HepG2 (cell line): ENCODE measurements around the gene SAYSD1. TPM values are rescaled to one million over a fixed set of nuclear protein-coding genes. Genes with fewer than 3 reads are reported as not detected.

ENCODE experiments used
- AGO2 ChIP-seq: fragments of 200-400 bp; formaldehyde crosslinking; optimal IDR thresholded peaks from 2 replicates; pipeline ENCODE3; 2017; ENCODE audit warnings: mild to moderate bottlenecking, low read depth, low read length, moderate library complexity
- ATRX ChIP-seq: sonication (generic); formaldehyde crosslinking; IDR thresholded peaks from 2 replicates; pipeline ENCODE4 v1.4.0; 2020; ENCODE audit warnings: missing genetic modification reagents, borderline replicate concordance
- CAMTA2 ChIP-seq: sonication (generic); formaldehyde crosslinking; IDR thresholded peaks from 2 replicates; pipeline ENCODE4 v1.4.0; 2020; ENCODE audit warnings: mild to moderate bottlenecking, missing genetic modification reagents, borderline replicate concordance
- CEBPG ChIP-seq: IDR thresholded peaks from 2 replicates; pipeline ENCODE4 v1.6.1; 2016
- NR3C1 ChIP-seq: sonication (generic); formaldehyde crosslinking; IDR thresholded peaks from 2 replicates; pipeline ENCODE4 v1.4.0; 2020; ENCODE audit warnings: missing genetic modification reagents
- RAD51 ChIP-seq: fragments of 450-650 bp; IDR thresholded peaks from 2 replicates; pipeline ENCODE4 v1.6.1; 2016; ENCODE audit warnings: borderline replicate concordance
- RARA ChIP-seq: IDR thresholded peaks from 2 replicates; pipeline ENCODE4 v1.6.1; 2016; ENCODE audit warnings: missing genetic modification reagents, missing compliant biosample characterization
- RBFOX2 ChIP-seq: fragments of 200-400 bp; formaldehyde crosslinking; IDR thresholded peaks from 2 replicates; pipeline ENCODE4 v1.6.1; 2017; ENCODE audit warnings: low read depth, mild to moderate bottlenecking, low read length
- SOX5 ChIP-seq: IDR thresholded peaks from 2 replicates; pipeline ENCODE4 v1.6.1; 2016; ENCODE audit warnings: borderline replicate concordance
- SP1 ChIP-seq, 2 experiments: fragments of 450-650 bp in 1 of 2; sonication (generic) in 1 of 2; formaldehyde crosslinking in 1 of 2; IDR thresholded peaks; 2 replicates each; pipeline versions ENCODE4 v1.4.0 to v1.6.1; 2016 to 2020; ENCODE audit warnings: missing genetic modification reagents in 1 of 2
- SRSF4 ChIP-seq: fragments of 200-400 bp; formaldehyde crosslinking; IDR thresholded peaks from one replicate; pipeline ENCODE4 v1.6.1; 2018; ENCODE audit warnings: mild to moderate bottlenecking, low read depth, low read length, moderate library complexity; ENCODE audit not compliant: poor library complexity, severe bottlenecking
- SRY ChIP-seq: sonication (generic); formaldehyde crosslinking; IDR thresholded peaks from 2 replicates; pipeline ENCODE4 v1.8.0; 2022; ENCODE audit warnings: mild to moderate bottlenecking, missing genetic modification reagents
- STAG1 ChIP-seq: sonication (generic); formaldehyde crosslinking; IDR thresholded peaks from 2 replicates; pipeline ENCODE4 v1.4.0; 2020; ENCODE audit warnings: missing genetic modification reagents
- ZBTB34 ChIP-seq: sonication (generic); formaldehyde crosslinking; IDR thresholded peaks from 2 replicates; pipeline ENCODE4 v1.8.0; 2022; ENCODE audit warnings: mild to moderate bottlenecking, missing genetic modification reagents
- ZNF282 ChIP-seq: fragments of 450-650 bp; IDR thresholded peaks from 2 replicates; pipeline ENCODE4 v1.6.1; 2018; ENCODE audit not compliant: partially characterized antibody
- ZNF547 ChIP-seq: sonication (generic); formaldehyde crosslinking; IDR thresholded peaks from 2 replicates; pipeline ENCODE4 v1.5.1; 2020; ENCODE audit warnings: mild to moderate bottlenecking, missing genetic modification reagents
- ZNF768 ChIP-seq: sonication (generic); formaldehyde crosslinking; IDR thresholded peaks from 2 replicates; pipeline ENCODE4 v1.4.0; 2020; ENCODE audit warnings: missing genetic modification reagents
- ZNF883 ChIP-seq: sonication (generic); formaldehyde crosslinking; IDR thresholded peaks from 2 replicates; pipeline ENCODE4 v1.5.1; 2020; ENCODE audit warnings: mild to moderate bottlenecking, missing genetic modification reagents; ENCODE audit errors: not compliant biosample characterization
- polyA plus RNA-seq, 8 experiments: library from polyadenylated mRNA; depleted of rRNA in 3 of 8; stranded (reverse) in 7 of 8; unstranded in 1 of 8; fragments of >200 nt; fragmentation: Illumina TruSeq in 4 of 8; extraction: Trizol in 4 of 8; gene quantifications; 2 replicates each; pipeline versions ENCODE4 v1.2.1 to v1.2.3, GENCODE V29; 2011 to 2016; ENCODE audit warnings: low read depth in 4 of 8, missing spikeins in 1 of 8, mixed read lengths in 1 of 8; ENCODE audit not compliant: insufficient read depth in 1 of 8
- total RNA-seq, 5 experiments: library from RNA; depleted of rRNA; stranded (reverse); fragments of >200 nt; fragmentation: Illumina TruSeq; extraction: Trizol; gene quantifications; 2 replicates each; pipeline ENCODE4 v1.2.3, GENCODE V29; 2016; ENCODE audit warnings: low read depth in 1 of 5
- TF ChIP-seq, protein P1 (sequence below): sonication (generic); formaldehyde crosslinking; IDR thresholded peaks from 2 replicates; pipeline ENCODE4 v1.4.0; 2020; ENCODE audit warnings: mild to moderate bottlenecking, missing genetic modification reagents
- TF ChIP-seq, protein P2 (sequence below): sonication (generic); formaldehyde crosslinking; IDR thresholded peaks from 2 replicates; pipeline ENCODE4 v1.4.0; 2020; ENCODE audit warnings: low read depth, missing genetic modification reagents
- TF ChIP-seq, protein P3 (sequence below): IDR thresholded peaks from 2 replicates; pipeline ENCODE4 v1.6.1; 2018; ENCODE audit warnings: missing genetic modification reagents

SAYSD1 gene
- total and polyA plus RNA-seq, 2 of the 13 experiments (the other 11 are each of a cell fraction or from before 2014, with no cell fraction given): 10.1 to 16.0 TPM

- TF ChIP-seq SOX5 (CRISPR knock-in tag) (peak; percentile 58), CAMTA2 (CRISPR knock-in tag) (peak; percentile 73; the same call in 1 of the 2 replicates), SRSF4 (no peak), ZNF768 (CRISPR knock-in tag) (peak; percentile 82), AGO2 (peak; percentile 69), SRY (CRISPR knock-in tag) (peak; percentile 97), ZNF547 (CRISPR knock-in tag) (peak; percentile 99), CEBPG (CRISPR knock-in tag) (peak; percentile 25; the same call in 1 of the 2 replicates), ZNF883 (CRISPR knock-in tag) (peak; percentile 97), STAG1 (CRISPR knock-in tag) (no peak), RAD51 (no peak), ATRX (no peak), ZBTB34 (CRISPR knock-in tag) (peak; percentile 66), ZNF282 (no peak), SP1 (IDR thresholded peaks at IDR 0.05) (no peak), SP1 (CRISPR knock-in tag; IDR thresholded peaks at IDR 0.05) (0 out of 2 replicates have a peak, but pooled peaks have one; percentile 38), RARA (peak; percentile 58; the same call in 1 of the 2 replicates), RBFOX2 (peak; percentile 97), NR3C1 (CRISPR knock-in tag) (no peak)
- TF ChIP-seq, protein P1, sequence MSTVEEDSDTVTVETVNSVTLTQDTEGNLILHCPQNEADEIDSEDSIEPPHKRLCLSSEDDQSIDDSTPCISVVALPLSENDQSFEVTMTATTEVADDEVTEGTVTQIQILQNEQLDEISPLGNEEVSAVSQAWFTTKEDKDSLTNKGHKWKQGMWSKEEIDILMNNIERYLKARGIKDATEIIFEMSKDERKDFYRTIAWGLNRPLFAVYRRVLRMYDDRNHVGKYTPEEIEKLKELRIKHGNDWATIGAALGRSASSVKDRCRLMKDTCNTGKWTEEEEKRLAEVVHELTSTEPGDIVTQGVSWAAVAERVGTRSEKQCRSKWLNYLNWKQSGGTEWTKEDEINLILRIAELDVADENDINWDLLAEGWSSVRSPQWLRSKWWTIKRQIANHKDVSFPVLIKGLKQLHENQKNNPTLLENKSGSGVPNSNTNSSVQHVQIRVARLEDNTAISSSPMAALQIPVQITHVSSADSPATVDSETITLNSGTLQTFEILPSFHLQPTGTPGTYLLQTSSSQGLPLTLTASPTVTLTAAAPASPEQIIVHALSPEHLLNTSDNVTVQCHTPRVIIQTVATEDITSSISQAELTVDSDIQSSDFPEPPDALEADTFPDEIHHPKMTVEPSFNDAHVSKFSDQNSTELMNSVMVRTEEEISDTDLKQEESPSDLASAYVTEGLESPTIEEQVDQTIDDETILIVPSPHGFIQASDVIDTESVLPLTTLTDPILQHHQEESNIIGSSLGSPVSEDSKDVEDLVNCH (CRISPR knock-in tag): peak; percentile 95; the same call in 1 of the 2 replicates
- TF ChIP-seq, protein P2, sequence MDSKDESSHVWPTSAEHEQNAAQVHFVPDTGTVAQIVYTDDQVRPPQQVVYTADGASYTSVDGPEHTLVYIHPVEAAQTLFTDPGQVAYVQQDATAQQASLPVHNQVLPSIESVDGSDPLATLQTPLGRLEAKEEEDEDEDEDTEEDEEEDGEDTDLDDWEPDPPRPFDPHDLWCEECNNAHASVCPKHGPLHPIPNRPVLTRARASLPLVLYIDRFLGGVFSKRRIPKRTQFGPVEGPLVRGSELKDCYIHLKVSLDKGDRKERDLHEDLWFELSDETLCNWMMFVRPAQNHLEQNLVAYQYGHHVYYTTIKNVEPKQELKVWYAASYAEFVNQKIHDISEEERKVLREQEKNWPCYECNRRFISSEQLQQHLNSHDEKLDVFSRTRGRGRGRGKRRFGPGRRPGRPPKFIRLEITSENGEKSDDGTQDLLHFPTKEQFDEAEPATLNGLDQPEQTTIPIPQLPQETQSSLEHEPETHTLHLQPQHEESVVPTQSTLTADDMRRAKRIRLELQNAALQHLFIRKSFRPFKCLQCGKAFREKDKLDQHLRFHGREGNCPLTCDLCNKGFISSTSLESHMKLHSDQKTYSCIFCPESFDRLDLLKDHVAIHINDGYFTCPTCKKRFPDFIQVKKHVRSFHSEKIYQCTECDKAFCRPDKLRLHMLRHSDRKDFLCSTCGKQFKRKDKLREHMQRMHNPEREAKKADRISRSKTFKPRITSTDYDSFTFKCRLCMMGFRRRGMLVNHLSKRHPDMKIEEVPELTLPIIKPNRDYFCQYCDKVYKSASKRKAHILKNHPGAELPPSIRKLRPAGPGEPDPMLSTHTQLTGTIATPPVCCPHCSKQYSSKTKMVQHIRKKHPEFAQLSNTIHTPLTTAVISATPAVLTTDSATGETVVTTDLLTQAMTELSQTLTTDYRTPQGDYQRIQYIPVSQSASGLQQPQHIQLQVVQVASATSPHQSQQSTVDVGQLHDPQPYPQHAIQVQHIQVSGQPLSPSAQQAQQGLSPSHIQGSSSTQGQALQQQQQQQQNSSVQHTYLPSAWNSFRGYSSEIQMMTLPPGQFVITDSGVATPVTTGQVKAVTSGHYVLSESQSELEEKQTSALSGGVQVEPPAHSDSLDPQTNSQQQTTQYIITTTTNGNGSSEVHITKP (CRISPR knock-in tag): no peak; the same call in 1 of the 2 replicates
- TF ChIP-seq, protein P3, sequence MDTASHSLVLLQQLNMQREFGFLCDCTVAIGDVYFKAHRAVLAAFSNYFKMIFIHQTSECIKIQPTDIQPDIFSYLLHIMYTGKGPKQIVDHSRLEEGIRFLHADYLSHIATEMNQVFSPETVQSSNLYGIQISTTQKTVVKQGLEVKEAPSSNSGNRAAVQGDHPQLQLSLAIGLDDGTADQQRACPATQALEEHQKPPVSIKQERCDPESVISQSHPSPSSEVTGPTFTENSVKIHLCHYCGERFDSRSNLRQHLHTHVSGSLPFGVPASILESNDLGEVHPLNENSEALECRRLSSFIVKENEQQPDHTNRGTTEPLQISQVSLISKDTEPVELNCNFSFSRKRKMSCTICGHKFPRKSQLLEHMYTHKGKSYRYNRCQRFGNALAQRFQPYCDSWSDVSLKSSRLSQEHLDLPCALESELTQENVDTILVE (CRISPR knock-in tag): no peak; the same call in 1 of the 2 replicates
These were observed at the start of gene SAYSD1 (continued) for GRCh38 chr6:39114704-39115599.
